GM12892 (cell line): ENCODE results near the gene ARHGEF17.

Source experiments
- POLR2A ChIP-seq: IDR thresholded peaks from 2 replicates; pipeline ENCODE4 v1.6.1; 2011; ENCODE audit warnings: low read depth, low read length, control low read depth
- POLR2AphosphoS5 ChIP-seq: IDR thresholded peaks from 2 replicates; pipeline ENCODE4 v1.6.1; 2011; ENCODE audit warnings: low read depth, low read length, control low read depth
- TAF1 ChIP-seq: IDR thresholded peaks from 2 replicates; pipeline ENCODE4 v1.6.1; 2011; ENCODE audit warnings: low read depth, mild to moderate bottlenecking, control low read depth, low read length, borderline replicate concordance

- TF ChIP-seq POLR2A (no peak; the same call in 1 of the 2 replicates), TAF1 (no peak), POLR2AphosphoS5 (0 out of 2 replicates have a peak, but pooled peaks have one; percentile 3)
Measured at GRCh38 chr11:73398721-73399120, 90.6 kb downstream of the ARHGEF17 start.
